ENCODE results near the gene ZBTB16.

ZBTB16 gene

GRCh38 chr11:114250180-114250579, 190.7 kb downstream of the ZBTB16 start:
- no peak for DNase-seq

- peak; percentile 64 for DNase-seq
Measured at GRCh38 chr11:114250993-114251814, 191.7 kb downstream of the ZBTB16 start.

GRCh38 chr11:114251815-114252337, 192.4 kb downstream of the ZBTB16 start:
- DNase-seq: no peak

DNA sequence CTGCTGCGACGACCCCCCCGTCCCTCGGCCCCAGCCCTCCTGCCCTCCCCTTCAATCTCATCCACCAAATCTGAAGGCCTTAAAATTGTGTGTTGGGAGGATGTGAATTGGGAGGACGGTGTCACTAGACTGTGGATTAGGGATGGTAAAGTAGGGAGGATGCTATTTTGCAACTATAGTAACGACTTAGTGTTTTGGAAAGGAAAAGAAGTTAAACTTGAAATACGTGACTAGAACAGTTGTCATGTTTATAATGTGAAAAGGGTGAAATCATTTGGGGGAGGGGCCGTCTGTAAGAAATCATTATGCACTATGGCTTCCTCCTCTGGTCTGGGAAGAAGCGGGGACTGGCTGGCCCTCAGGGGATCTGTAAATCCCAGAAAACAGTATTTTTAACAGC, 193.3 kb downstream of the ZBTB16 start:
- no peak for DNase-seq

- no peak for DNase-seq
Measured at GRCh38 chr11:114253771-114254170, 194.3 kb downstream of the ZBTB16 start.

GRCh38 chr11:114254571-114255146, 195.1 kb downstream of the ZBTB16 start:
- no peak for DNase-seq

DNA sequence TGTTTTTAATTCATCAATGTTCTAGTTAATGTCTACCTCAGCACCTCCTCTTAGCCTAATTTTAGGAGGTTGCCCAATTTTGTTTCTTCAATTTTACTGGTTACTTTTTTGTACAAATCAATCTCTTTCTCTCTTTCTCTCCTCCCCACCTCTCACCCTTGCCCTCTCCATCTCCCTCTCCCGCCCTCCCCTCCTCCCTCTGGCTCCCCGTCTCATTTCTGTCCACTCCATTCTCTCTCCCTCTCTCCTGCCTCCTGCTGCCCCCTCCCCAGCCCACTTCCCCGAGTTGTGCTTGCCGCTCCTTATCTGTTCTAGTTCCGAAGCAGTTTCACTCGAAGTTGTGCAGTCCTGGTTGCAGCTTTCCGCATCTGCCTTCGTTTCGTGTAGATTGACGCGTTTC, 195.8 kb downstream of the ZBTB16 start:
- DNase-seq: no peak

GRCh38 chr11:114256176-114256966, 196.9 kb downstream of the ZBTB16 start:
- no peak for DNase-seq

- no peak for DNase-seq
Measured at GRCh38 chr11:114256967-114257286, 197.4 kb downstream of the ZBTB16 start.

DNA sequence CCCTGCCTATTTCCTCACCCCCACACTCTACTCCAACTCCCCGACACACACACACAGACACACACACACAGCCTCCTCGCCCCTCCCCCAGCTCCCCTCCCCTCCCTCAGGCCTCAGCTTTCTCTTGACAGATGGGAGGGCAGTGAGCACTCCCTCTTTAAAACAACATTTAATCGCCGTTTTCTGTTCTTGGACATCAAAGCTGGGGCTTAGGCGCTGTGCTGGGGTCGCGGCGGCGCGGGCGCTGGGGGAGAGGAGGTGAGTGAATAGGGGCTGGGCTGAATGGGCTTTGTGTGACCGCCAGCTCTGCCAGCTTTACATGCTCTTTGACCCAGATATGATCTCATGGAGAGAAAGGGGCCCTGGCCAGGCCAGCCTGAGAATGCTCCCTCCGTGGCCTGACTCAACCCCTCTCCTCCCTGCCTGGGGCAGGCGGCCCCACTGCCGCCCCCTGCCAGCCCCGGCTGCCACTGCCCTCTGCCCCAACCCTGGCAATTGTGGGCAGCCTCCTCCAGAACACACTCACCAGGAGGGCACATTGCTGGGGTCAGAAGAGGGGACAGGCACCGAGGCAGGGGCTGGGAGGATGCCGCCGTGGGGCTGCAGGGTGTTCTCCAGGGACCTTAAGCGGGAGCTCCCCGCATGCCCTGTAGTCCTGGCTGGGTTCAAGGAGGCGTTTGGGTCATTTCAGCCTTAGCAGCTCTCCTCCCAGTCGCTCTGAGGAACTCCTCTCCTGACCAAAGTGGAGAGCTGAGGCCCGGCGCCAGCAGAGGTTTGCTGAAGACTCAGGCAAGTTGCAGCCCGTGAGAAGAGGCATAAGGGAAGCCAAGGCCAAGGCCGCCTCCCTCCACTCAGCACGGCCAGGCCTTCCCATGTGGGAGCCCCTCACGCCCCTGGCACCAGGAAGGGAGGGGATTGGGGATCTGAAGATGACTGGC, 198.4 kb downstream of the ZBTB16 start:
- DNase-seq: peak; percentile 55

DNA sequence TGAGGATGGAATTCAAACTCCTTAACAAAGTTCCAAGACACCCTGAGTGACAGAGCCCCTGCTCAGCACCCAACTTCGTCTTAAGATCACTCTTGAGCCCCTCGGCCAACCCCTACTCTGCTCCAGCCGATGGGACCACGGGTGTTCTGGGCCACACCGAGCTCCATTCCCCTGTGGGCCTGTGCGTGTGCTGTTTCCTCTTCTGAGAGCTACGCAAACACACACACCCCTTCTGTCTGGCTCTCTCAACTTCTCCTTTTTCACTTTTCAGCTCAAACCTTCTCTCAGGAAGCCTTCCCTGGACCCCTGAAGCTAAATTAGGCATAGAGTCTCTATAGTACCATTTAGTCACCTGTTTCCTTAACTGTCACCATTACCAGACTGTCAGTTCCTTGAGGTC, 199.2 kb downstream of the ZBTB16 start:
- no peak for DNase-seq

- no peak for DNase-seq
Measured at GRCh38 chr11:114259124-114259526, 199.6 kb downstream of the ZBTB16 start.

GRCh38 chr11:114259551-114259983, 200.1 kb downstream of the ZBTB16 start:
- DNase-seq: no peak

DNA sequence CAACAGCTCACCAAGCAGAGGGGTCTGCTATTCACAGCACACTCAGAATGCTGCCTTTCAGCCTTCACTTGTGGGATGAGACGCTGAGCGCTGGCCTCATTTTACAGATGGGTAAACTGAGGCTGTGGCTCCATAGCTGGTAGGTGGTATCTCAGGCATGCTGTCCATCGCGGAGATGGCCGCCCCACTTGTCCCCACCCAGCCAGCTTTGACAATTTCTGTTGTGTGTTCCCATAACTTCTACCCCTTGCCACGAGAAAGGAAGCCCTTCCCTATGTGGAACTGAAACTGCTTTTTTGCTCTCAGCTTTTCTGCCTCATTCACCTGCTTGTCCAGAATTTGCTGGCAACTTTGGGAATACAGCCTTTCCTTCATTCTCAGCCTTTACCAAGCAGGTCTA, 200.6 kb downstream of the ZBTB16 start:
- DNase-seq: no peak

GRCh38 chr11:114260483-114260882, 201.0 kb downstream of the ZBTB16 start:
- DNase-seq: no peak

- DNase-seq: no peak
Measured at GRCh38 chr11:114261791-114262190, 202.3 kb downstream of the ZBTB16 start.

DNA sequence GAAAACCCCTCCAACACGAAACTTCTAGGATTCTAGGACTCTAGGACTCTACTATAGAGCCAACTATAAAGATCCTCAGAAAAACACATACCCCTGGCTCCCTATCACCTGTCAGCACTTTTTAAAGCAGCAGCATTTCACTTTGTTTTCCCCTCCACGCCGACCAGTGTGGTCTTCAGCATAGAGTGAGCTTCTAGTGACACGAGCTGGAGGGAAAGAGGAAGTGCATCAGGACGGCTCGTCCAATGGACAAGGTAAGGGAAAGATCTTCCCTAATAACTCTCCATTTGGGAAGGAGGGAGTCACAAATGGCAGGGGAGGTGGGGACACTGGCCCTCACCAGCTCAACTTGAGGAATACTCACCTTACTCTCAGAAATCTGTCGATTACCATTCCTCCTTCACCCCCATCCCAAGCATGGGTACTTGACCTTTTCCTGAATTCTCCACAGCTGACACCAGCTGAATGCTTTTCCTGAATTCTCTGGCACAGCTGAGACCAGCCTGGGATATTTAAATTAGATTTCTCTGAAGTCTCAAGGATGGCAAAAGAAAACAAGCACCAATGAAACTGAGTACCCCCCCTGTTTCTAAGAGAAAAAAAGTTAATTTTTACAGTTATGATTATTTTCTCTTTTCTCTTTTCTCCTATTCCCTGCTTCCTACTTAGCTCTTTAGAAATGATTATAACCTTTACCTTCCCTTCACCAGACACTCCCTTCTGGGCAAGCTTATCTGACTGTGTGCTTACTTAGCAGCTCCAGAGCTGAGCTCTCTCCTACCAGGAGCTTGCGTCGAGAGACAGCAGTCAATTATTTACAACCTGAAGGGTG, 203.4 kb downstream of the ZBTB16 start:
- no peak for DNase-seq

DNA sequence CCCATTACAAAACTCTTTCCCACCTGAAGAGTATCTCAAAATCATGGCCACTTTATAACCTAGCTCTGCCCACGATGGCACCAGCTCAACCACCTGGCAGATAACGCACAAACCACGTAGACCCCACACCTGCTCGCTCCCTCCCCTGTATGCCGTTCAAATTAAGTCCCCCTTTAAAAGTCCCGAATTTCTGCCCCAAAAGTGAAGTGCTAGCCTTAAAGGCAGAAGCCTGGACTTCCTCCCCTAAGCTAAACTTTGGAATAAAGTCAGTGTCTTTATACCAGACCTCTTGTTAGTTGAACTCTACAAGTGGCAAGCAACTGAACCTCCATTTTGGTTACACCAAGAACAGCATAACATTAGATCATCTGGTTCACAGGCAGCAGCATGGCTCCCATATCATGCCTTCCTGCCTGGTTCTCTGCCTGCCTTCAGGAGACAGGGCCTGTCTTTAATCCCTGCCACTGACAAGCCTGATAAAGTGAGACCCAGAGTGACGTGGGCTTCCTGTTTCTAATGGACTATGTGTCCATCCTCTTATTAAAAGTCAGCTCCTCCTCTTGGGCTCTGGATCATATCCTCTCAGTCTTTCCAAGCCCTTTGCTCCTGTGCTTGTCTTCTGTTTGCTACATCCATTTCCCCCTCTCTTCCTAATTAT, 204.1 kb downstream of the ZBTB16 start:
- DNase-seq: no peak

DNA sequence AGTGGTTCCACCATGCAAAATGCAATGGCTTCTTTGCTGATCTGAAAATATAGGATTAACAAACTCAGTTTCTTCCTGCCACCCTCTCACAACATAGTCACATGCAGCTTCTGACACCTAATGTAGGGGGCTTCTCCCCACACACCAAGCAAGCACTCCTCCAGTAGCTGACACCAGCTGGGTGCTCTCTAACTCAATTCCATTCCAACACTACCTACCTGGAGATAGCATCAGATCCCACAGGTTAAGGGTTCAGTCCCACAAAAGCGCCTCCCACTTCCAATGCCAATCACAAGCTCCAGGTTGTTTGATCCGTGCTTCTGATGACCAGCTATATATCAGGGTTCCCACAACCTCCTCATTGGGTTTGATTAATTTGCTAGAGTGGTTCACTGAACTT, 204.9 kb downstream of the ZBTB16 start:
- no peak for DNase-seq

GRCh38 chr11:114265122-114265878, 205.8 kb downstream of the ZBTB16 start:
- DNase-seq: no peak

All from femur (tissue), 1 donor.